EH (cell line): ENCODE measurements around the gene SNF8.

Experiments used
- DNase-seq: peaks from one replicate; pipeline ENCODE4 v3.0.0-alpha.2; 2015; ENCODE audit warnings: low read depth

SNF8 gene

GRCh38 chr17:48890086-48890485 is 54.6 kb downstream of the SNF8 start:
- no peak for DNase-seq

GRCh38 chr17:48883171-48883570 is 61.5 kb downstream of the SNF8 start:
- no peak for DNase-seq

- DNase-seq, result no peak
Observed at GRCh38 chr17:48882272-48882671, 62.4 kb downstream of the SNF8 start.
